Neural cell (in vitro differentiated cells): ENCODE results near the gene SLC27A6. TPM values are rescaled to one million over a fixed set of nuclear protein-coding genes. Genes with fewer than 3 reads are reported as not detected.

ENCODE experiments used
- H2AFZ ChIP-seq: fragments of 200-600, 300-800 bp; sonication (generic), shearing (Covaris generic); 2 replicates; pipeline ENCODE4 v1.6.0; 2014; ENCODE audit warnings: low read depth, mild to moderate bottlenecking, antibody characterized with exemption, low read length, moderate library complexity
- H3F3A ChIP-seq: fragments of 200-600 bp; shearing (Covaris generic); 2 replicates; pipeline ENCODE4 v1.6.1; 2016; ENCODE audit warnings: mild to moderate bottlenecking, moderate library complexity, mixed read lengths, antibody characterized with exemption, low read length; ENCODE audit not compliant: insufficient read depth, poor library complexity, severe bottlenecking
- H3K27ac ChIP-seq: fragments of 200-600, 300-800 bp; sonication (generic), shearing (Covaris generic); 2 replicates; pipeline ENCODE4 v1.5.1; 2014; ENCODE audit warnings: mild to moderate bottlenecking, low read length, moderate library complexity
- H3K27me3 ChIP-seq: fragments of 300-800, 200-600 bp; sonication (generic), shearing (Covaris generic); 2 replicates; pipeline ENCODE4 v1.6.0; 2014; ENCODE audit warnings: mild to moderate bottlenecking, low read depth, low read length, moderate library complexity; ENCODE audit not compliant: insufficient read depth
- H3K36me3 ChIP-seq: fragments of 300-800, 200-600 bp; sonication (generic), shearing (Covaris generic); 2 replicates; pipeline ENCODE4 v1.5.1; 2014; ENCODE audit warnings: mild to moderate bottlenecking, antibody characterized with exemption, low read length, moderate library complexity; ENCODE audit not compliant: insufficient read depth
- H3K4me2 ChIP-seq: fragments of 300-800, 200-600 bp; sonication (generic), shearing (Covaris generic); 2 replicates; pipeline ENCODE4 v1.6.0; 2014; ENCODE audit warnings: mild to moderate bottlenecking, low read length
- H3K4me3 ChIP-seq: fragments of 300-800, 200-600 bp; sonication (generic), shearing (Covaris generic); 2 replicates; pipeline ENCODE4 v1.5.1; 2014; ENCODE audit warnings: mild to moderate bottlenecking, low read length, moderate library complexity
- H3K79me2 ChIP-seq: fragments of 200-600 bp; shearing (Covaris generic); replicated peaks from 2 replicates; pipeline ENCODE4 v1.6.0; 2014; ENCODE audit warnings: mild to moderate bottlenecking, low read length, moderate library complexity; ENCODE audit not compliant: insufficient read depth
- H3K9ac ChIP-seq: fragments of 300-800, 200-600 bp; sonication (generic), shearing (Covaris generic); 2 replicates; pipeline ENCODE4 v1.6.1; 2016; ENCODE audit warnings: mild to moderate bottlenecking, low read length, mixed read lengths
- H3K9me2 ChIP-seq: fragments of 200-600 bp; shearing (Covaris generic); 2 replicates; pipeline ENCODE4 v1.6.1; 2016; ENCODE audit warnings: mild to moderate bottlenecking, low read length, mixed read lengths; ENCODE audit not compliant: insufficient read depth
- H3K9me3 ChIP-seq: fragments of 200-600, 300-800 bp; sonication (generic), shearing (Covaris generic); 2 replicates; pipeline ENCODE4 v1.6.1; 2016; ENCODE audit warnings: mild to moderate bottlenecking, mixed run types, low read length, moderate library complexity, mixed read lengths
- H4K20me1 ChIP-seq: fragments of 200-600 bp; shearing (Covaris generic); 2 replicates; pipeline ENCODE4 v1.6.1; 2016; ENCODE audit warnings: mild to moderate bottlenecking, mixed run types; ENCODE audit not compliant: insufficient read depth
- CTCF ChIP-seq: fragments of 450-650 bp; IDR thresholded peaks from 2 replicates; pipeline ENCODE4 v1.5.1; 2014; ENCODE audit warnings: antibody characterized with exemption, mild to moderate bottlenecking, moderate library complexity; ENCODE audit not compliant: poor library complexity, severe bottlenecking
- EP300 ChIP-seq: fragments of 450-650 bp; conservative IDR thresholded peaks from 2 replicates; pipeline ENCODE4 v1.6.1; 2014; ENCODE audit warnings: antibody characterized with exemption, mild to moderate bottlenecking, moderate library complexity; ENCODE audit not compliant: poor library complexity, severe bottlenecking
- EZH2 ChIP-seq: fragments of 200-600, 300-800 bp; shearing (Covaris generic), sonication (generic); IDR thresholded peaks from 2 replicates; pipeline ENCODE4 v1.6.1; 2014; ENCODE audit warnings: antibody characterized with exemption, low read length, borderline replicate concordance, mild to moderate bottlenecking; ENCODE audit not compliant: insufficient read depth, poor library complexity, severe bottlenecking
- MXI1 ChIP-seq: fragments of 450-650 bp; conservative IDR thresholded peaks from 2 replicates; pipeline ENCODE4 v1.6.1; 2014; ENCODE audit warnings: antibody characterized with exemption, mild to moderate bottlenecking; ENCODE audit not compliant: poor library complexity, severe bottlenecking
- POLR2AphosphoS5 ChIP-seq: IDR thresholded peaks from 2 replicates; pipeline ENCODE4 v1.6.1; 2012
- RAD21 ChIP-seq: fragments of 450-650 bp; conservative IDR thresholded peaks from 2 replicates; pipeline ENCODE4 v1.6.1; 2014; ENCODE audit warnings: antibody characterized with exemption, mild to moderate bottlenecking, moderate library complexity
- SMC3 ChIP-seq: fragments of 450-650 bp; conservative IDR thresholded peaks from 2 replicates; pipeline ENCODE4 v1.6.1; 2014; ENCODE audit warnings: antibody characterized with exemption, mild to moderate bottlenecking, moderate library complexity; ENCODE audit not compliant: poor library complexity
- TAF1 ChIP-seq: IDR thresholded peaks from 2 replicates; pipeline ENCODE4 v1.6.1; 2012; ENCODE audit warnings: low read depth
- polyA plus RNA-seq: library from polyadenylated mRNA; depleted of rRNA; stranded (reverse); fragments of >200 nt; gene quantifications from 2 replicates; pipeline ENCODE4 v1.2.3, GENCODE V29; 2014
- TF ChIP-seq, protein P1 (sequence below): IDR thresholded peaks from 2 replicates; pipeline ENCODE4 v1.6.1; 2012; ENCODE audit warnings: borderline replicate concordance

Gene SLC27A6
- polyA plus RNA-seq, 1 donor from 2014 or later, result 0.37 TPM

GRCh38 chr5:129019401-129019908 lies 54.2 kb downstream of the SLC27A6 start:
- no peak overlapping the region for H3K4me2 ChIP-seq
- H3K9me3 ChIP-seq, result no peaks in the 10 kb centered on the region
- H3K36me3 ChIP-seq, result no peaks in the 10 kb centered on the region
- H3K27ac ChIP-seq, result no peak overlapping the region
- H4K20me1 ChIP-seq, result no peaks in the 10 kb centered on the region
- TF ChIP-seq EP300, result no peak
- no peak for TF ChIP-seq SMC3
- no peak for TF ChIP-seq RAD21
- TF ChIP-seq, protein P1, sequence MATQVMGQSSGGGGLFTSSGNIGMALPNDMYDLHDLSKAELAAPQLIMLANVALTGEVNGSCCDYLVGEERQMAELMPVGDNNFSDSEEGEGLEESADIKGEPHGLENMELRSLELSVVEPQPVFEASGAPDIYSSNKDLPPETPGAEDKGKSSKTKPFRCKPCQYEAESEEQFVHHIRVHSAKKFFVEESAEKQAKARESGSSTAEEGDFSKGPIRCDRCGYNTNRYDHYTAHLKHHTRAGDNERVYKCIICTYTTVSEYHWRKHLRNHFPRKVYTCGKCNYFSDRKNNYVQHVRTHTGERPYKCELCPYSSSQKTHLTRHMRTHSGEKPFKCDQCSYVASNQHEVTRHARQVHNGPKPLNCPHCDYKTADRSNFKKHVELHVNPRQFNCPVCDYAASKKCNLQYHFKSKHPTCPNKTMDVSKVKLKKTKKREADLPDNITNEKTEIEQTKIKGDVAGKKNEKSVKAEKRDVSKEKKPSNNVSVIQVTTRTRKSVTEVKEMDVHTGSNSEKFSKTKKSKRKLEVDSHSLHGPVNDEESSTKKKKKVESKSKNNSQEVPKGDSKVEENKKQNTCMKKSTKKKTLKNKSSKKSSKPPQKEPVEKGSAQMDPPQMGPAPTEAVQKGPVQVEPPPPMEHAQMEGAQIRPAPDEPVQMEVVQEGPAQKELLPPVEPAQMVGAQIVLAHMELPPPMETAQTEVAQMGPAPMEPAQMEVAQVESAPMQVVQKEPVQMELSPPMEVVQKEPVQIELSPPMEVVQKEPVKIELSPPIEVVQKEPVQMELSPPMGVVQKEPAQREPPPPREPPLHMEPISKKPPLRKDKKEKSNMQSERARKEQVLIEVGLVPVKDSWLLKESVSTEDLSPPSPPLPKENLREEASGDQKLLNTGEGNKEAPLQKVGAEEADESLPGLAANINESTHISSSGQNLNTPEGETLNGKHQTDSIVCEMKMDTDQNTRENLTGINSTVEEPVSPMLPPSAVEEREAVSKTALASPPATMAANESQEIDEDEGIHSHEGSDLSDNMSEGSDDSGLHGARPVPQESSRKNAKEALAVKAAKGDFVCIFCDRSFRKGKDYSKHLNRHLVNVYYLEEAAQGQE, result no peak
- TF ChIP-seq TAF1, result no peak
- no peak for TF ChIP-seq EZH2
- TF ChIP-seq CTCF, result no peak
- no peak for TF ChIP-seq POLR2AphosphoS5
- no peak for TF ChIP-seq MXI1
- no peak overlapping the region for H2AFZ ChIP-seq
- no peaks in the 10 kb centered on the region for H3F3A ChIP-seq
- H3K9ac ChIP-seq, result no peak overlapping the region
- H3K79me2 ChIP-seq, result no peaks in the 10 kb centered on the region
- no peaks in the 10 kb centered on the region for H3K9me2 ChIP-seq
- H3K27me3 ChIP-seq, result no peaks in the 10 kb centered on the region
- no peak overlapping the region for H3K4me3 ChIP-seq

DNA sequence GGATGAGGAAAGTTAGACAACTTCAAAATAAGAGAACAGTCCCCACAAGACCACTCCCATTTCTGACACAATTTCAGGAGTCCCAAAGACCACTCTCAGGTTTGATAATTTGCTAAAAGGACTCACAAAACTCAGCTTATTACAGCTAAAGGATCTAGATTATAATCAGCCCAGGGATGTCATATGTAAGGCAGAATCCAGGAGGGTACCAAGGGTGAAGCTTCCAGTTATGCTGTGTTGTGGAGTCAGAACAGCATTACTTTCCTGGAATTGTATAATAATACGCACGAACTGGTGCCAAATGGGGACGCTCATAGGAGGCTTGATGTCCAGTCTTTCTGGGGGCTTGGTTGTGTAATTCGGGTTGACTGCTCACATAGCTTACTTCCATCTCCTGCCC lies 55.4 kb downstream of the SLC27A6 start:
- Histone ChIP-seq H3K9me3 (no peaks in the 10 kb centered on the region), H3K9ac (no peak overlapping the region), H3K27ac (no peak overlapping the region), H3F3A (no peaks in the 10 kb centered on the region), H3K4me2 (no peak overlapping the region), H3K36me3 (no peaks in the 10 kb centered on the region), H3K9me2 (no peaks in the 10 kb centered on the region), H3K79me2 (no peaks in the 10 kb centered on the region), H4K20me1 (no peaks in the 10 kb centered on the region), H3K27me3 (no peaks in the 10 kb centered on the region), H3K4me3 (no peak overlapping the region), H2AFZ (no peak overlapping the region)
- TF ChIP-seq EZH2, result no peak
- no peak for TF ChIP-seq MXI1
- TF ChIP-seq SMC3, result no peak
- no peak for TF ChIP-seq RAD21
- TF ChIP-seq TAF1, result no peak
- TF ChIP-seq, protein P1, result no peak
- TF ChIP-seq POLR2AphosphoS5, result no peak
- no peak for TF ChIP-seq EP300
- TF ChIP-seq CTCF, result no peak
